ENCODE measurements around the gene MT3.

- no peak for TF ChIP-seq E2F4 (CRISPR knock-in tag; IDR thresholded peaks at IDR 0.05; ENCODE audit: low read depth)
- TF ChIP-seq ILK (tag; IDR thresholded peaks at IDR 0.05; ENCODE audit: borderline replicate concordance, low read depth): no peak
- no peak for TF ChIP-seq IRF2 (CRISPR knock-in tag; IDR thresholded peaks at IDR 0.05)
- TF ChIP-seq TAF7 (tag; IDR thresholded peaks at IDR 0.05): no peak
- no peak for TF ChIP-seq RFX5 (IDR thresholded peaks at IDR 0.05; ENCODE audit: low read depth, low read length)
- no peak for TF ChIP-seq YY1 (IDR thresholded peaks at IDR 0.05; ENCODE audit: borderline replicate concordance in 1 of 3, control insufficient read depth in 1 of 3, extremely low read depth in 1 of 3, insufficient read depth in 3 of 3, insufficient read length in 1 of 3, insufficient replicate concordance in 2 of 3, low read depth in 1 of 3, low read length in 2 of 3)
Observed at GRCh38 chr16:56591377-56592060, 2.2 kb downstream of the MT3 start.
